Testis (tissue), 2 donors: ENCODE data around the gene SPACA9.

Experiments
- CTCF ChIP-seq, 3 experiments: fragments of 450-650 bp in 2 of 3; fragments of 200-600 bp in 1 of 3; sonication (generic) in 1 of 3; IDR thresholded peaks; one replicate each; pipeline ENCODE4 v1.5.1; 2016 to 2019; ENCODE audit warnings: antibody characterized with exemption in 3 of 3, mild to moderate bottlenecking in 2 of 3, moderate library complexity in 1 of 3
- POLR2A ChIP-seq: fragments of 450-650 bp; IDR thresholded peaks from one replicate; pipeline ENCODE4 v1.6.1; 2017; ENCODE audit warnings: antibody characterized with exemption, mild to moderate bottlenecking, moderate library complexity

DNA sequence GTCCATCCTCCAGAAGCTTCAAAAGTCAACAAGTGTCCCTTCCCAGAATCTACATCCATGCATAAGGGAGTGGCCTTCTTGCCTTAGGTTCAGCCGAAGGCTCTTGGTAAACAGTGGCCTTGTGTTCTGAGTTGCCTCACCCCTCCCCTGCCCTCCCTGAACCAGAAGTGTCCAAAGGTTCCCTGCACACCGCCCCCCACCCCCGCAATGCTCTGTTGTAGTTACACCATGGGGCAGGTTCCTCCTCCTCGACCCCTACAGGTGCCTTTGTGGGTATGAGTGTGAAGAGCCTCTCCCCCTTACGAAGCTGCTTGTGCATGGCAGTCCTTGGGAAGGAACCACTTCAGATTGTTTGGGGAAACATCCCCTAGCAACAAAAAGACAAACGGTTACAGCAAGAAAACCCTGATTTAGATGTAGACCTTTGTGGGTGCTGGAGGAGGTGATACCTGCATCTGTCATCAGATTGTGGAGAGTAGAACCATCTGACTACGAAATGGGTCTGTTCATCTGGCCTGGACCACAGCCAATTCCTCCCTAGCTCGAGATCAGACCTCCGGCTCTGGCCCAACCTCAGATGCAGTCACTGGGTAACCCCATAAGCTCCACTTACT, 7.1 kb downstream of the SPACA9 start:
- TF ChIP-seq CTCF (IDR thresholded peaks at IDR 0.05) = no peak
- TF ChIP-seq POLR2A = no peak
